B cell (primary cell): Measurements from ENCODE around the gene IFNAR2. TPM values are rescaled to one million over a fixed set of nuclear protein-coding genes. Genes with fewer than 3 reads are reported as not detected.

ENCODE experiments used
- ATAC-seq: fragments of 200-7000 bp; cut with Tn5 transposase; one replicate; pipeline ENCODE4 v1.10.0; 2021; ENCODE audit warnings: low read depth, mild to moderate bottlenecking, moderate number of reproducible peaks, moderate library complexity
- CTCF ChIA-PET: fragments of 350-600 bp; sonication (Branson Sonifier 250); formaldehyde crosslinking; loops from one replicate; lab custom pipeline; 2021; ENCODE audit warnings: antibody characterized with exemption, inconsistent platforms; lab: Charles Lee
- POLR2A ChIA-PET: fragments of 350-600 bp; sonication (Branson Sonifier 250); formaldehyde crosslinking; loops from one replicate; lab custom pipeline; 2021; ENCODE audit warnings: antibody characterized with exemption; lab: Charles Lee
- DNase-seq: peaks from one replicate; pipeline ENCODE4 v3.0.0; 2013
- H2AFZ ChIP-seq: 2 replicates; pipeline ENCODE4 v1.6.1; 2012; ENCODE audit warnings: mild to moderate bottlenecking, low read depth, low read length; ENCODE audit not compliant: insufficient read depth, poor library complexity, severe bottlenecking
- H3K27ac ChIP-seq, 2 donors: 1 replicate in 1 of 2; 2 replicates in 1 of 2; pipeline ENCODE4 v1.5.1; 2012 to 2013; ENCODE audit warnings: low read length in 2 of 2, mild to moderate bottlenecking in 2 of 2, moderate library complexity in 1 of 2
- H3K27me3 ChIP-seq, 4 experiments: fragments of 200-600 bp in 1 of 4; sonication (generic) in 1 of 4; replicated peaks in 1 of 4; 1 replicate in 2 of 4; 2 replicates in 2 of 4; pipeline versions ENCODE4 v1.6.1 to v1.7.0; 2013 to 2016; ENCODE audit warnings: low read length in 3 of 4, mild to moderate bottlenecking in 2 of 4, mixed read lengths in 1 of 4, moderate library complexity in 1 of 4; ENCODE audit not compliant: insufficient read depth in 4 of 4, control insufficient read depth in 3 of 4; ENCODE audit errors: control extremely low read depth in 1 of 4
- H3K36me3 ChIP-seq, 2 experiments: replicated peaks in 1 of 2; 1 replicate in 1 of 2; 2 replicates in 1 of 2; pipeline versions ENCODE4 v1.6.1 to v1.7.1; 2013; ENCODE audit warnings: low read length in 1 of 2; ENCODE audit not compliant: insufficient read depth in 2 of 2, control insufficient read depth in 1 of 2; ENCODE audit errors: control extremely low read depth in 1 of 2, extremely low read depth in 1 of 2
- H3K4me1 ChIP-seq, 2 donors: fragments of 200-600 bp in 1 of 2; sonication (generic) in 1 of 2; 1 replicate in 1 of 2; 2 replicates in 1 of 2; pipeline versions ENCODE4 v1.5.1 to v1.6.1; 2013 to 2017; ENCODE audit warnings: low read length in 2 of 2; ENCODE audit not compliant: control insufficient read depth in 2 of 2, insufficient read depth in 2 of 2
- H3K4me2 ChIP-seq: replicated peaks from 2 replicates; pipeline ENCODE3; 2012; ENCODE audit warnings: mild to moderate bottlenecking, low read depth, low read length; ENCODE audit not compliant: poor library complexity, severe bottlenecking
- H3K4me3 ChIP-seq, 5 experiments: fragments of 200-600 bp in 1 of 5; sonication (generic) in 1 of 5; 1 replicate in 3 of 5; 2 replicates in 2 of 5; pipeline versions ENCODE4 v1.5.1 to v1.7.0; 2011 to 2016; ENCODE audit warnings: low read length in 4 of 5, mild to moderate bottlenecking in 4 of 5, low read depth in 2 of 5, control low read depth in 1 of 5, moderate library complexity in 1 of 5; ENCODE audit not compliant: insufficient read depth in 1 of 5; ENCODE audit errors: control extremely low read depth in 1 of 5, extremely low read depth in 1 of 5
- H3K79me2 ChIP-seq: fragments of 200-600 bp; sonication (generic); one replicate; pipeline ENCODE4 v1.6.0; 2016; ENCODE audit warnings: low read length; ENCODE audit not compliant: control insufficient read depth, insufficient read depth
- H3K9ac ChIP-seq: fragments of 200-600 bp; sonication (generic); 2 replicates; pipeline ENCODE4 v1.6.1; 2017; ENCODE audit warnings: mild to moderate bottlenecking, low read length, moderate library complexity
- H3K9me3 ChIP-seq, 3 donors: one replicate each; pipeline versions ENCODE4 v1.6.1 to v1.7.1; 2013; ENCODE audit warnings: low read length in 2 of 3; ENCODE audit not compliant: control insufficient read depth in 2 of 3, insufficient read depth in 1 of 3; ENCODE audit errors: control extremely low read depth in 1 of 3
- H4K20me1 ChIP-seq: 2 replicates; pipeline ENCODE4 v1.6.0; 2012; ENCODE audit warnings: mild to moderate bottlenecking, low read length; ENCODE audit not compliant: insufficient read depth, control insufficient read depth, poor library complexity, severe bottlenecking
- H3K27ac Mint-ChIP-seq: one replicate; pipeline ENCODE4 v1.8.0; 2021; ENCODE audit warnings: mixed read lengths
- H3K27me3 Mint-ChIP-seq: one replicate; pipeline ENCODE4 v1.8.0; 2021; ENCODE audit warnings: mixed read lengths
- H3K4me1 Mint-ChIP-seq: one replicate; pipeline ENCODE4 v1.8.0; 2021; ENCODE audit warnings: mixed read lengths
- H3K4me3 Mint-ChIP-seq: one replicate; pipeline ENCODE4 v1.8.0; 2021; ENCODE audit warnings: mixed read lengths
- H3K9me3 Mint-ChIP-seq: one replicate; pipeline ENCODE4 v1.8.0; 2022; ENCODE audit warnings: mixed read lengths; ENCODE audit not compliant: insufficient read depth
- EZH2 ChIP-seq: IDR thresholded peaks from 2 replicates; pipeline ENCODE4 v1.6.1; 2012; ENCODE audit warnings: borderline replicate concordance, low read depth, mild to moderate bottlenecking, moderate library complexity, low read length; ENCODE audit not compliant: insufficient read depth, poor library complexity, severe bottlenecking
- WGBS: methylation state at CpG from one replicate; pipeline ENCODE4 v1.1.5; 2013; ENCODE audit warnings: missing lambda C conversion rate; ENCODE audit not compliant: insufficient coverage; 5-methylcytosine and 5-hydroxymethylcytosine counted together
- intact Hi-C: fragments of 100-400 bp; cut with micrococcal nuclease; formaldehyde crosslinking; loops from one replicate; pipeline ENCODE4 v1.10.0; 2022
- polyA plus RNA-seq: library from polyadenylated mRNA; depleted of rRNA; stranded (reverse); fragments of >200 nt; gene quantifications from 2 replicates; pipeline ENCODE4 v1.2.3, GENCODE V29; 2012
- total RNA-seq, 2 donors: library from RNA; stranded (reverse); fragments of 120-200 nt in 1 of 2; gene quantifications; 1 replicate in 1 of 2; 2 replicates in 1 of 2; pipeline versions ENCODE4 v1.2.3 to v1.2.4, GENCODE V29; 2013 to 2022
- TF ChIP-seq, protein P1 (sequence below): fragments of 200-600 bp; IDR thresholded peaks from one replicate; pipeline ENCODE4 v1.8.0; 2022; ENCODE audit warnings: antibody characterized with exemption, mild to moderate bottlenecking

The IFNAR2 gene
- total and polyA plus RNA-seq, 2 donors (not counting 1 experiment from before 2014, with no cell fraction given) = 33.0 to 45.0 TPM

DNA sequence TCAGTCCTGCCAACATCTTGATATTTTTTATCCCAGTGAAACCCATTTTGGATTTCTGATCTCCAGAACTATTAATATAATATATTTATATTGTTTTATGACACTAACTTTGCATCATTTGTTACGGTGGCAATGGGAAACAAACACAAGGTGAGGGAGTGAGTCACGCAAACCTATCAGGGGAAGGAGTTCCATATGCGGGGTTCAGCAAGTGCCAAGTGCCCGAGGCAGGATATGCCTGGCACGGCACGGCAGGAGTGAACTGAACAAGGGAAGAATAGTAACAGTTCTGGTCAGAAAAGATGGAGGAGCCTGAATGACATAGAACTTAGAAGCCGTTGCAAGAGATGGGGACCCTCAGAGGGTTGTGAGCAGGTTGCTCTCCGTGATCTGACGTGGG lies 28.7 kb downstream of the IFNAR2 start:
- peaks cover 4 to 11% of the 10 kb centered on the region in 2 donors for H3K4me1 ChIP-seq
- no peak overlapping the region for H3K4me3 ChIP-seq
- Mint-ChIP-seq H3K4me3 (no peak overlapping the region), H3K9me3 (no peaks in the 10 kb centered on the region), H3K4me1 (peaks cover 24% of the 10 kb centered on the region), H3K27ac (peak overlapping the region; percentile 74), H3K27me3 (no peaks in the 10 kb centered on the region)
- intact Hi-C loops = no loop called here
- H3K27ac ChIP-seq = no peak overlapping the region
- H3K9me3 ChIP-seq = peaks cover 0 to 14% (median 4%) of the 10 kb centered on the region in 3 donors
- peaks cover 5% of the 10 kb centered on the region for H3K79me2 ChIP-seq
- DNase-seq (no peak), ATAC-seq (no peak)
- H3K36me3 ChIP-seq = peaks cover 15 to 69% of the 10 kb centered on the region in 2 experiments
- no peaks in the 10 kb centered on the region for H3K27me3 ChIP-seq
- CTCF ChIA-PET = interaction anchor here (2.0 kb wide), 1 partner anchor 62 kb away, joined by 6 read pairs; no protein-coding TSS in a partner anchor
- no peak overlapping the region for H3K4me2 ChIP-seq
- no peak overlapping the region for H3K9ac ChIP-seq
- POLR2A ChIA-PET = no interaction called here
- TF ChIP-seq, protein P1, sequence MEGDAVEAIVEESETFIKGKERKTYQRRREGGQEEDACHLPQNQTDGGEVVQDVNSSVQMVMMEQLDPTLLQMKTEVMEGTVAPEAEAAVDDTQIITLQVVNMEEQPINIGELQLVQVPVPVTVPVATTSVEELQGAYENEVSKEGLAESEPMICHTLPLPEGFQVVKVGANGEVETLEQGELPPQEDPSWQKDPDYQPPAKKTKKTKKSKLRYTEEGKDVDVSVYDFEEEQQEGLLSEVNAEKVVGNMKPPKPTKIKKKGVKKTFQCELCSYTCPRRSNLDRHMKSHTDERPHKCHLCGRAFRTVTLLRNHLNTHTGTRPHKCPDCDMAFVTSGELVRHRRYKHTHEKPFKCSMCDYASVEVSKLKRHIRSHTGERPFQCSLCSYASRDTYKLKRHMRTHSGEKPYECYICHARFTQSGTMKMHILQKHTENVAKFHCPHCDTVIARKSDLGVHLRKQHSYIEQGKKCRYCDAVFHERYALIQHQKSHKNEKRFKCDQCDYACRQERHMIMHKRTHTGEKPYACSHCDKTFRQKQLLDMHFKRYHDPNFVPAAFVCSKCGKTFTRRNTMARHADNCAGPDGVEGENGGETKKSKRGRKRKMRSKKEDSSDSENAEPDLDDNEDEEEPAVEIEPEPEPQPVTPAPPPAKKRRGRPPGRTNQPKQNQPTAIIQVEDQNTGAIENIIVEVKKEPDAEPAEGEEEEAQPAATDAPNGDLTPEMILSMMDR = no peak
- TF ChIP-seq EZH2 = no peak
- H4K20me1 ChIP-seq = peaks cover 9% of the 10 kb centered on the region
- 98% methylated on average over 9 of the region's 9 CpGs for WGBS
- no peak overlapping the region for H2AFZ ChIP-seq

DNA sequence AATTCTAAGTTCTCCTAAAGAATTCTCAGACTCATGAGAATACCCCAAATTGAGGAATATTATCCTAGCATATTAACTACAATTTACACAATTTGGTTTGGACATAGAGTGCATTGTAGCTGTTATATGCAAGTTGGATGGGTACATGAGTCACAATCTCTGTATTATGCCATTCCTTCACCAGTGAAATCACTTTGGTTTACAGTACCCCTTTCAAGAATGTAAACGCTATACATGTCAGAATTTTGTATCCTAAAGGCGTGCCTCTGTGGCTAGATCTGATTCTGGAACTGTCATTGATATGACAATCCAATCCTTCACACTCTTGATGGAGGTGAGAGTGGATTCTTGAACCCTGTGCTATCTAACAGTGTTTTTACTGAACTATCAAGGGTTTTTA lies 29.7 kb downstream of the IFNAR2 start:
- Histone ChIP-seq H3K27me3 (no peaks in the 10 kb centered on the region), H4K20me1 (peaks cover 9% of the 10 kb centered on the region), H3K79me2 (peaks cover 10% of the 10 kb centered on the region), H3K4me2 (no peak overlapping the region), H3K4me1 (peaks cover 4 to 11% of the 10 kb centered on the region in 2 donors), H3K9ac (no peak overlapping the region), H3K36me3 (peaks cover 13 to 64% of the 10 kb centered on the region in 2 experiments), H3K27ac (peak overlapping the region in 1 of 2 donors; percentile 47), H2AFZ (no peak overlapping the region), H3K4me3 (no peak overlapping the region), H3K9me3 (peaks cover 0 to 14% (median 4%) of the 10 kb centered on the region in 3 donors)
- no peak overlapping the region for H3K4me3 Mint-ChIP-seq
- ChIA-PET POLR2A (no interaction called here), CTCF (interaction anchor here (1.3 to 2.0 kb wide), 3 partner anchors 60 to 185 kb away, joined by 3 to 6 read pairs (median 4); no protein-coding TSS in a partner anchor)
- no peaks in the 10 kb centered on the region for H3K9me3 Mint-ChIP-seq
- H3K27me3 Mint-ChIP-seq = no peaks in the 10 kb centered on the region
- no CpG with 5 or more reads among the region's 2 CpGs for WGBS
- H3K27ac Mint-ChIP-seq = peak overlapping the region; percentile 67
- TF ChIP-seq, protein P1 = no peak
- no peak for TF ChIP-seq EZH2
- DNase-seq (no peak), ATAC-seq (no peak)
- peaks cover 26% of the 10 kb centered on the region for H3K4me1 Mint-ChIP-seq
- intact Hi-C loops = no loop called here
